ENCODE measurements around the gene CFAP74. TPM values are rescaled to one million over a fixed set of nuclear protein-coding genes. Genes with fewer than 3 reads are reported as not detected.

Gene CFAP74
- total and polyA plus RNA-seq, 9 of the 15 experiments (the other 6 are each of a cell fraction or from before 2014, with no cell fraction given), result 0.03 to 0.15 (median 0.05) TPM; not detected in 6

DNA sequence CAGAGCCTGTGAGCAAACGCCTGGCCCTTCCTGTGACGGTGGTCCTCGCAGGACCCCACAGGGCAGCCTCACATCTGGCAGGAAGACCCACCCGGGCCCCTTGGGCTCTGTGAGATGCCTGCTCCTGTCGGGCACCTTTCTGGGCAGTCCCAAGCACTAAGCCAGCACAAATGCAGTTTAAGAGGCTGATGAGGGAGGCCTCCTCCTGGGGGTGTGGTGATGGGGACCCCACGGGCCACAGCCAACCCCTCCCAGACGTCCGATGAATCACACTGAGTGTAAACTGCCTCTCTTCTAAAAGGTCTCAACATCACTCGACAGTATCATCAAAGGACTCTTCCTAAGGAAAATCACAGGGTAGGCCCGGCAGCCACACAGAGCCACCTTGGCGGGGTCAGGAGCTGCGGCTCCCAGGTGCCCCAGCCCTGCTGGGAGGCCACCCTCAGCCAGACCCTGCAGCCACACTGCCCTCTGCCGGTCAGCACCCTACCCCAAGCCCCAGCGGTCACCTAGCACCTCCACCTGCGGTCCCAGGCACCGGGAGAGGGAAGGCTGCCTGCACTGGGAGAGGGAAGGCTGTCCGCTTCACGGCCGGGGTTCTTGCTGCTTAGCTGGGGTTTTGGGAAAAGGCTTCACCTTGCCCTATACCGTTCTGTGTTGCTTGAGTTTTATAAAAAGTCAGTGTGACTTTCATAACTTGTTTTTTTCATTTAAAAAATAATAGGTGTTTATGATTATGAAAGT lies 42.8 kb upstream of the CFAP74 start (continued):
- TF ChIP-seq, protein P1, sequence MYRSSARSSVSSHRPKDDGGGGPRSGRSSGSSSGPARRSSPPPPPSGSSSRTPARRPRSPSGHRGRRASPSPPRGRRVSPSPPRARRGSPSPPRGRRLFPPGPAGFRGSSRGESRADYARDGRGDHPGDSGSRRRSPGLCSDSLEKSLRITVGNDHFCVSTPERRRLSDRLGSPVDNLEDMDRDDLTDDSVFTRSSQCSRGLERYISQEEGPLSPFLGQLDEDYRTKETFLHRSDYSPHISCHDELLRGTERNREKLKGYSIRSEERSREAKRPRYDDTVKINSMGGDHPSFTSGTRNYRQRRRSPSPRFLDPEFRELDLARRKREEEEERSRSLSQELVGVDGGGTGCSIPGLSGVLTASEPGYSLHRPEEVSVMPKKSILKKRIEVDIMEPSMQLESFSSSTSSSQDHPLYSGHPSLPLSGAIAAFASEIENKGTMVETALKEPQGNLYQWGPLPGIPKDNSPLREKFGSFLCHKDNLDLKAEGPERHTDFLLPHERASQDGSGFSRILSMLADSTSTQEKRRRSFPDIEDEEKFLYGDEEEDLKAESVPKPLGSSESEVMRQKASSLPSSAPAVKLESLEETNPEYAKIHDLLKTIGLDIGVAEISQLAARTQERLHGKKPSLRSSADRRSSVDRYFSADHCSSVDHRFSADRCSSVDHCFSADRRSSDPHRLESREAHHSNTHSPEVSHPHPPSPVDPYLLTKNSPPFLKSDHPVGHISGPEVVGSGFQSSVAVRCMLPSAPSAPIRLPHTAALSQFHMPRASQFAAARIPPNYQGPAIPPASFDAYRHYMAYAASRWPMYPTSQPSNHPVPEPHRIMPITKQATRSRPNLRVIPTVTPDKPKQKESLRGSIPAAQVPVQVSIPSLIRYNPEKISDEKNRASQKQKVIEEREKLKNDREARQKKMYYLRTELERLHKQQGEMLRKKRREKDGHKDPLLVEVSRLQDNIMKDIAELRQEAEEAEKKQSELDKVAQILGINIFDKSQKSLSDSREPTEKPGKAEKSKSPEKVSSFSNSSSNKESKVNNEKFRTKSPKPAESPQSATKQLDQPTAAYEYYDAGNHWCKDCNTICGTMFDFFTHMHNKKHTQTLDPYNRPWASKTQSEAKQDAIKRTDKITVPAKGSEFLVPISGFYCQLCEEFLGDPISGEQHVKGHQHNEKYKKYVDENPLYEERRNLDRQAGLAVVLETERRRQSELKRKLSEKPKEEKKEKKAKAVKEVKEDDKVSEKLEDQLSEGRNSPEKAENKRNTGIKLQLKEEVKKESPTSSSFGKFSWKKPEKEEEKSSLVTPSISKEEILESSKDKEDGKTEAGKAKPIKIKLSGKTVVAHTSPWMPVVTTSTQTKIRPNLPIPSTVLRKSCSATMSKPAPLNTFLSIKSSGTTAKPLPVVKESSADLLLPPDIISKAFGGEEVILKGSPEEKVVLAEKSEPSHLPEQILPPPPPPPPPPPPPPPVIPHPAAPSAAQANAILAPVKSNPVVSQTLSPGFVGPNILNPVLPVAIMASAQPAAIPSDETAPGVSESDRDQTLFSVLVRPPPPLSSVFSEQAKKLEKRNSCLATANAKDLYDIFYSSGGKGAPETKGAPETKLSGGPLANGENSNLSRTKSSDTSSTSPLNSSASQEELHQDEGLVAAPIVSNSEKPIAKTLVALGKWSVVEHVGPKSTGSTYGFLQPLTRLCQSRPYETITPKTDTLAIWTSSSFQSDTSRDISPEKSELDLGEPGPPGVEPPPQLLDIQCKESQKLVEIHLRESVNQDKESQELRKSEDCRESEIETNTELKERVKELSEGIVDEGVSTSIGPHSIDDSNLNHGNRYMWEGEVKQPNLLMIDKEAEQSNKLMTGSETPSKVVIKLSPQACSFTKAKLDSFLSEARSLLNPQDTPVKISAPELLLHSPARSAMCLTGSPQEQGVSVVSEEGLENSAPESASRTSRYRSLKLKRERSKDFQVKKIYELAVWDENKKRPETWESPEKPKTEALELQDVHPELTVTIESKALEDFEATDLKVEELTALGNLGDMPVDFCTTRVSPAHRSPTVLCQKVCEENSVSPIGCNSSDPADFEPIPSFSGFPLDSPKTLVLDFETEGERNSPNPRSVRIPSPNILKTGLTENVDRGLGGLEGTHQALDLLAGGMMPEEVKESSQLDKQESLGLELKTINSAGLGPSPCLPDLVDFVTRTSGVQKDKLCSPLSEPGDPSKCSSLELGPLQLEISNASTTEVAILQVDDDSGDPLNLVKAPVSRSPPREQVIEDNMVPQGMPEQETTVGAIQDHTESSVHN (IDR thresholded peaks at IDR 0.05; ENCODE audit: borderline replicate concordance in 1 of 2, low read depth in 1 of 2), result no peak
- TF ChIP-seq SLC30A9 (CRISPR knock-in tag; IDR thresholded peaks at IDR 0.05) (no peak), NR1H2 (CRISPR knock-in tag; IDR thresholded peaks at IDR 0.05) (no peak), CBX3 (IDR thresholded peaks at IDR 0.05; ENCODE audit: borderline replicate concordance in 1 of 2, low read length in 2 of 2) (no peak), ZNF12 (CRISPR knock-in tag; IDR thresholded peaks at IDR 0.05) (no peak), U2AF2 (optimal IDR thresholded peaks at IDR 0.05; ENCODE audit: low read depth, low read length) (no peak), GABPB2 (CRISPR knock-in tag; conservative IDR thresholded peaks at IDR 0.05) (no peak), ZNF165 (CRISPR knock-in tag; IDR thresholded peaks at IDR 0.05; ENCODE audit: borderline replicate concordance) (no peak), BDP1 (IDR thresholded peaks at IDR 0.05; ENCODE audit: insufficient read depth, insufficient read length) (no peak)
- TF ChIP-seq, protein P2, sequence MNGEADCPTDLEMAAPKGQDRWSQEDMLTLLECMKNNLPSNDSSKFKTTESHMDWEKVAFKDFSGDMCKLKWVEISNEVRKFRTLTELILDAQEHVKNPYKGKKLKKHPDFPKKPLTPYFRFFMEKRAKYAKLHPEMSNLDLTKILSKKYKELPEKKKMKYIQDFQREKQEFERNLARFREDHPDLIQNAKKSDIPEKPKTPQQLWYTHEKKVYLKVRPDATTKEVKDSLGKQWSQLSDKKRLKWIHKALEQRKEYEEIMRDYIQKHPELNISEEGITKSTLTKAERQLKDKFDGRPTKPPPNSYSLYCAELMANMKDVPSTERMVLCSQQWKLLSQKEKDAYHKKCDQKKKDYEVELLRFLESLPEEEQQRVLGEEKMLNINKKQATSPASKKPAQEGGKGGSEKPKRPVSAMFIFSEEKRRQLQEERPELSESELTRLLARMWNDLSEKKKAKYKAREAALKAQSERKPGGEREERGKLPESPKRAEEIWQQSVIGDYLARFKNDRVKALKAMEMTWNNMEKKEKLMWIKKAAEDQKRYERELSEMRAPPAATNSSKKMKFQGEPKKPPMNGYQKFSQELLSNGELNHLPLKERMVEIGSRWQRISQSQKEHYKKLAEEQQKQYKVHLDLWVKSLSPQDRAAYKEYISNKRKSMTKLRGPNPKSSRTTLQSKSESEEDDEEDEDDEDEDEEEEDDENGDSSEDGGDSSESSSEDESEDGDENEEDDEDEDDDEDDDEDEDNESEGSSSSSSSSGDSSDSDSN (IDR thresholded peaks at IDR 0.05; ENCODE audit: borderline replicate concordance in 1 of 2, low read depth in 2 of 2, low read length in 2 of 2), result peak; percentile 68 to 80; a peak in 2 of 4 replicates
- TF ChIP-seq, protein P3, sequence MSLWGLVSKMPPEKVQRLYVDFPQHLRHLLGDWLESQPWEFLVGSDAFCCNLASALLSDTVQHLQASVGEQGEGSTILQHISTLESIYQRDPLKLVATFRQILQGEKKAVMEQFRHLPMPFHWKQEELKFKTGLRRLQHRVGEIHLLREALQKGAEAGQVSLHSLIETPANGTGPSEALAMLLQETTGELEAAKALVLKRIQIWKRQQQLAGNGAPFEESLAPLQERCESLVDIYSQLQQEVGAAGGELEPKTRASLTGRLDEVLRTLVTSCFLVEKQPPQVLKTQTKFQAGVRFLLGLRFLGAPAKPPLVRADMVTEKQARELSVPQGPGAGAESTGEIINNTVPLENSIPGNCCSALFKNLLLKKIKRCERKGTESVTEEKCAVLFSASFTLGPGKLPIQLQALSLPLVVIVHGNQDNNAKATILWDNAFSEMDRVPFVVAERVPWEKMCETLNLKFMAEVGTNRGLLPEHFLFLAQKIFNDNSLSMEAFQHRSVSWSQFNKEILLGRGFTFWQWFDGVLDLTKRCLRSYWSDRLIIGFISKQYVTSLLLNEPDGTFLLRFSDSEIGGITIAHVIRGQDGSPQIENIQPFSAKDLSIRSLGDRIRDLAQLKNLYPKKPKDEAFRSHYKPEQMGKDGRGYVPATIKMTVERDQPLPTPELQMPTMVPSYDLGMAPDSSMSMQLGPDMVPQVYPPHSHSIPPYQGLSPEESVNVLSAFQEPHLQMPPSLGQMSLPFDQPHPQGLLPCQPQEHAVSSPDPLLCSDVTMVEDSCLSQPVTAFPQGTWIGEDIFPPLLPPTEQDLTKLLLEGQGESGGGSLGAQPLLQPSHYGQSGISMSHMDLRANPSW (CRISPR knock-in tag; IDR thresholded peaks at IDR 0.05), result no peak
